NOMO-1 (cell line): ENCODE results near the gene TTC22.
"Not testable (repeated sequence)": the region's sequence is repeated elsewhere in the genome, so short reads cannot be mapped to it uniquely, and the experiment has no call there.

Source experiments
- DNase-seq, 2 experiments: peaks; one replicate each; lab custom pipeline; 2025; ENCODE audit not compliant: unreplicated experiment in 2 of 2; lab: John Stamatoyannopoulos, UW

TTC22 gene

DNA sequence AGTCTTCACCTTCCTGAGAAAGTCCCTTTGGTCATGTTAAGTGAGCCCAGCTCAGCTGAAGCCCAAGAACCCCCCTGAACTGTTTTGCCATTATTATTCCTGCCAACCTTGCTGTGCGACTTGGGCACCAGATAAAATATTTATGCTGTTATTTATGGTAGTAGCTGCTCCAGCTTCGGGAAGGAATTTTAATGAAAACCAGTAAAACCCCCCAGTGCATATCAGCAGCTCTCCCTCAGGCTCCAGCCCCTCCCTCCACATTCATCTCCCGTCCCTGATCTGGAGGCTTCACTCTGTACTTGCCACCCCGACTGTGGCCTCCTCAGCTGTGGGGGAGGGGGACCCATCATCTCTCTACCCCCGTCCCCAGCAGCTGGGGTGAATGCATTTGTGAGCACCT is 12.7 kb downstream of the TTC22 start:
- DNase-seq, result no peak

DNA sequence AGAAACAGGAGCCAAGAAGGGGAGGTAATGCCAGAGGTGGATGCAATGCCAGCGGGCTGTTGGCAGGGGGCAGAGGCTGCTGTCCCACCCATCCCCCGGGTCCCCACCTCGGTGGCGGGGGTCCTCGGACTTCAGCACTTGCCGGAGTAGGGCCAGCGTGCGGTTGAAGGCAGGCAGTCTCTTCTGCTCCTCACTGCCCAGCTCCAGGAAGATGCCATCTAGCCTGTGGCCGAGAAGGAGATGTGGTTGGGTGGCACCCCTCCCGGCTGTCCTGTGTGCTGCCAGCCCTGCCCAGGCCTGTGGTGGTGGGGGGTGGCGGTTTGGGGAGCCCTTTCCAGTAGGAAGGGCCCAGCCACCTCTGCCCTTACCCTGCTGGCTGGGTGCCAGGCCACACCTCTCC is 13.5 kb downstream of the TTC22 start:
- no peak for DNase-seq

DNA sequence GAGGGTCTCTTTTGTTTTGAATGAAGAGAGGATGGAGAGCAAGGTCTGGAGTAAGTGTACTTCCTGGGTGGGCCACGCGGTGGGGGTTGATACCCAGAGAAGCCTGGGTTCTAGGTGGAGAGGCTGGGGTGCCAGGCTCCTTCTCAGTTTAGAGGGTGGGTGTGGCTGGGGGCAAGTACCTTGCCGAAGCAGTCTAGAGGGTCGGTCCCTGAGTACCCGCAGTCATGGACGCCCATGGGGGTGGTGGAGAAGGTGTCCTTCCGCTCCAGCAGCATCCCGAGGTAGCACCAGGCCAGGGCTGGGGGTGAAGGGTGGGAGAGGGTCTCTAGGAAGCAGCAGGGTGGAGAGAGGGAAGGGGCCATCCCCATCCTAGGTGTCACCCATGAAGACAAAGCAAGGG is 14.3 kb downstream of the TTC22 start:
- no peak for DNase-seq

DNA sequence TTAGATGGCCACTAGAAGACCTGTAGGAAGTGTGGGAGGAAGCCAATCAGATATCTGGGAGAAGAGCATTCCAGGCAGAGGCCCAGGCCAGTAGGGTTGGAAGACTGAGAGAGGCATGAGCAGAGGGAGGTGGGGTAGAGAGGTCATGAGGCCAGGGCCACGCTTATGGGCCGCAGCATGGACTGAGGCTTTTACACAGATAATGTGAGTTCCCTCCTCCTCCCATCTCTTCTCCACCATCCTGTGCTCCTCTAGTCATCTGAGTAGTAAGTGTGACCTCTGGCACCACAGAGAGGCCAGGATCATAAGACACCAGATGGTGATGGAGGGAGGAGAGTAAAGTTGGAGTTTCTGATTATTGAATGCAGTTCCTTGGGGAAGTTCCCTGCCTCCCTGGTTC is 17.1 kb downstream of the TTC22 start:
- no peak for DNase-seq

DNA sequence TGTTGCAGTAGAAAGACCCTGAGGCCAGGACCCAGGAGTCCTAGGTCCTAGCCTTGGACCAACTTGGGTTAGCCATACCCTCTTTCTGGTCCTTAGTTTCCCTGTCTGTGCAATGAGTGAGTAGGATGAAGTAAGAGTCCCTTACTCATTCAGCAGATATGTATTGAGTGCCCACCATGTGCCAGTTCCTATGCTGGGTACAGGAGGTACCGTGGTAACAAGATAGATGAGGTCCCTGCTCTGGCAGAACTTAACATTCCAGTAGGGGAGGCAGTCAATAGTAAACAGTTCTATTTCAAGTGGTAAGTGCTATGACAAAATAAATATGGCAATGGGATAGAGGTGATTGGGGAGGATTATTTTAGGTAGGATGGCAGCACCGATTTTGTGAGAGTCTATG is 18.5 kb downstream of the TTC22 start:
- DNase-seq, result no peak

DNA sequence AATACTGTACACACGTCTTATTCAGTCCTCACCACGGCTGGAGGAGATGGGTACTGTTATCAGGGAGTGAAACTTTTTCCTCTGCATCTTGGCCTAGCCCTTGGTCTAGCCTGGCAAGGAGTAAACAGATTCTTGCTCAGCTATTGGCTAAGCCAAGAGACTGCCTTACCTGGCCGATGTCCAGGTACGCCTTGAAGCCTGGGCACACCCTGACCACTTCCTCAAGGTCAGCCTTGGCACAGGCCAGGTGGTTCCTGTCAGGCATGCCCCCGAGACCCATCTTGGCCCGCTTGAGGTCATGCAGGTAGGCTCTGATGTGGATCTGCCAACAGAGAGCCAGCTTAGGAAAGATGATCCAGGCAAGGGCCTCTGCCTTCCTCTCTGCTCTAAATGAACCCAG is 19.0 kb downstream of the TTC22 start:
- DNase-seq, result no peak

DNA sequence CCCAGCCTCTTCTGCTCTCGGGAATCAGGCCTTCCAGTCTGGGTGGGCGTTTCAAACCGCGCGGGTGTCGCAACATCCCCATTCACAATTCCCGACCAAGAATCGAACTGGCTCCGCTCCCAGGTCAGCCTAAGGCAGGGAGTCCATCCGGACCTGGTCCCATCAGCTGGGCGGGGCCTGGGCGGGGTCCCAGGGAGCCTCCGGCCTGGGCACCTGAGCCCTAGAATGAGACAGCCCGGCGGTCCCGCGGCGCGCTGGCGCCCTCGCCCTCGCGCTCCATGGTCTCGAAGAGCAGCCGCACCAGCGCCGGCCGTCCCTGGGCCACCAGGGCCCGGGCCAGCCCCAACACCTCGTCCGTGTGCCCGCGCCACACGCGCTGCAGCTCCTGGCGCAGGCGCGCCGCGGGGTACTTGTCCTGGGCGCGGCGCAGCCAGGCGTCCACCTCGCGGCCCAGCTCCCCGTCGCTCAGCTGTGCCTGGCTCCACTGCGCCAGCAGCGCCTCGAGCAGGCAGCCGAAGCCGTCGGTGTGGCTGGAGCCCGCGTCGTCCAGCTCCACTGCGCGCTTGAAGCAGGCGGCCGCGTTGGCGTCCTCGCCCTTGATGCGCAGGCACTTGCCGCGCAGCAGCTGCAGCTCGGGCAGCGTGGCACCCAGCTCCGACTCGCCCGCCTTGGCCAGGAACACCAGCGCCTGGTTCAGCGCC is 19.9 kb downstream of the TTC22 start:
- DNase-seq, result no peak

DNA sequence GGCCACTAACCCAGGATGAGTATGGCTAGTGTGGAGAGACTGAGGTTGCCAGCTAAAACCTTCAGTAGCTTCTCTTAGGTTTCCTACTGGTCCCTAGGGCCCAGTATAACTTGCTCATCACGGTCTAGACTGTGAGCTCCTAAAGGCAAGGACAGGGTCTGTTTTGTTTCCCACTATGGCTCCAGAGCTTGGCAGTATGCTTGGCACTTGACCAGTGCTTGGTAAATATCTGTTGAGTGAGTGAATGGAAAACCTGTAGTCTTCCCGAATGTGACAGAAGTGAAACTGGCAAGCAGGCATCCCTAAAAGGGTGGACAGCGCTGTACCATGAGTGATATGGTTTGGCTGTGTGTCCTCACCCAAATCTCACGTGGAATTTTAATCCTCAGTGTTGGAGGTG is 23.7 kb downstream of the TTC22 start:
- DNase-seq, result no peak

DNA sequence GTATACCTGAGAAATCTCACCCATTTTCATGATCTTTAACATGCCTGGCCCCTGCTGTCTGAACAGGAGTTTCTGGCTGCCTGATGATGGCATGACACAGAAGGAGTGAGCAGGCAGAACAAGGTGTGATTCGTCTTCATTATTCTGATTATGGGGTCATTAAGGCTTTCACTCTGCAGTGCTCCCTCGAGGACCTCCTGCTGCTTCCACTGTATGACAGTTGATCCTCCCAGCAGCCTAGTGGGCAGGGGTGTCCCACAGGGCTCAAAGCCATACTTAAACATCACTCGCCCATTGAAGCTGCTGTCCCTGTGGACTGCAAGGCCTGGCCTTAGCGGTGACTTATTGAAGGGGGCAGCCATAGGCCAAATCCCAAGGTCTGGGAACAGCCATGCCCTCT is 24.1 kb downstream of the TTC22 start:
- DNase-seq, result no peak

DNA sequence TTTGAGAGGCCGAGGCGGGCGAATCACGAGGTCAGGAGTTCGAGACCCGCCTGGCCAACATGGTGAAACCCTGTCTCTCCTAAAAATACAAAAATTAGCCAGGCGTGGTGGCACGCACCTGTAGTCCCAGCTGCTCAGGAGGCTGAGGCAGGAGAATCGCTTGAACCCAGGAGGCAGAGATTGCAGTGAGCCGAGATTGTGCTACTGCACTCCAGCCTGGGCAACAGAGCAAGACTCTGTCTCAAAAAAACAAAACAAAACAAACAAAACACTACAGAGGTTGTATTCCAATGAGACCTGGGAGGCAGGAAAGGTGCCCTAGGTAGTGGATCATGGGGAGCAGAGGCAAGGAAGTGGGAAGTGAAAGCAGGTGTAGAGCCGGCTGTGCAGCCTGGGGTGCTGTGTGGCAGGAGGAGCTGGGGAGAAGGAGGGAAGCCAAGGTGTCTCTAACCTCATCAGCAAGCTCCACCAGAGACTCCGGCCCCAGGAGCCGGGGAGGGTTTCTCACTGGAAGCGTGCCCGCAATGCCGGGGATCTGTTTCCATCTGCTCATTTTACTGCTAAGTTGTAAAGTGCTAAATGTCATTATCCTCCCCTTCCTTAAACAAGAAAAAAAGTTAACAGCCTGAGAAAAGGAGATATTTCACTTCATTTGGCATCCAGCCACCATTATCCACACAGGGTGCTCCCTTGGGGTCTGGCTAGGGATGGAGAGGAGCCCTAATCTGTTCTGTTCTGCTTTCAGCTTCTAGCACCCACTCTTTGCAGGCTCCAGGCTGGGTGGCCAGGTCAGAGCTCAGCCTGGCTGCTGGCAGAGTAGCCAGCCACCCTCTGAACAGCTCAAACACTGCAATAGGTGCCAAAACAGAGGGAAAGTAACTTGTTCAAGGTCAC is 25.0 kb downstream of the TTC22 start:
- DNase-seq, result not testable (repeated sequence)

DNA sequence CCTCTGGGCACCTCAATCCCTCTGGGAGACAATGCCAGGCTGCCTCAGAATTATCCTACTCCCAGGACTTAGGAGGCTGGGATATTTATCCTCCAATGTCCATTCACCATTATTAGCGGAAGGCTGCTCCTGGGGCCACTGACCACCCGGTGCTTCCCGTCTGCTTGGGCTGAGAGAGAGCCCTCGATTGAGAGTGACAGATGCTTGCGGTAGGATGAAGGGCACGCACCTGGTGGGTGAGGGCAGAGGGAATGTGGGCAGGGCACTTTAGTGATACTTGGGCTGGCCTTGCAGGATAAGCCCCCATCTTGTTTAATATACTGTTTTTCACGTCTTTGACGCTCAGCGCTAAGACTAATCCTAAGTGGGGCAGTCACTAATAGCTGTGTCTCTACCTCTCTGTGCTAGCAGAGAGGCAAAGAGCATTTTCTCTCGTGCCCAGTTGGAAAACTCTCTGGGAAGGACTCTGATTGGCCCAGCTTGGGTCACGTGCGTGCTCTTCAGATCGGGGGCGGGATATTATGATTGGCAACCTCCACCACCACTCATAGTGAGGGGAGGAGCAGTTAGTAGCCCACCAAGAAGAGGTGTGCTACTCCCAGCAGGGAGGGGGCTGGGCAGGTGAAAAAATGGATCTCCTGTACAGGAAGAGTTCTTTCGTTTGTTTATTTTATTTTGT is 26.2 kb downstream of the TTC22 start:
- no peak for DNase-seq

DNA sequence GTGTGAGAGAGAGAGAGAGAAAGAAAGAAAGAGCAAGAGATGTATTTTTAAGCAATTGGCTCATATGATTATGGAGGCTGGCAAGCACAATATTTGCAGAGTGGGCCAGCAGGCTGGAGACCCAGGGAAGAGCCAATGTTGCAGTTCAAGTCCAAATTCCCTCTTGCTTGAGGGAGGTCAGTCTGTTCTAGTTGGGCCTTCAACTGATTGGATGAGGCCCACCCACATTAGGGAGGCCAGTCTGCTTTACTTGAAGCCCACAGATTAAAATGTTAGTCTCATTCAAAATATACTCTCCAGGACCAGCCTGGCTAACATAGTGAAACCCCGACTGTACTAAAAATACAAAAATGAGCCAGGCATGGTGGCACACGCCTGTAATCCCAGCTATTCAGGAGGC is 28.2 kb downstream of the TTC22 start:
- no peak for DNase-seq

DNA sequence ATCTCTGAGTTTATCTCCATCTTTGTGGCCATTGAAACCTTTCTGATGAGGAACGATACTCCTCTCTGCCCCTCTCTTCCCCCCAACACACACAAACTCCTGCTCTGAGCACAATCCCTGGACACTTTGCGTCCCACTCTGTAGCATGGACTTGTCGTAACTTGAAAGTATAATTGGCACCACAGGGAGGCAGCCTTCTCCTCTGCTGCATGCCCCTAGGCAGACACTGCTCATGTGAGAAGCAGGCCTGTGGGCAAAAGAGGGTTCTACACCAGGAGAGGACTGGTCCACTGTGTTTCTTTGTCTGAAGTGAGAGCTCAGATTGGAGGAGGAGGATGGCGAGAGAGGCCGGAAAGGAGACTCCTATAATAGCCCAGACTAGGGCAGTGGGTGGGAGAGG is 33.0 kb downstream of the TTC22 start:
- no peak for DNase-seq

DNA sequence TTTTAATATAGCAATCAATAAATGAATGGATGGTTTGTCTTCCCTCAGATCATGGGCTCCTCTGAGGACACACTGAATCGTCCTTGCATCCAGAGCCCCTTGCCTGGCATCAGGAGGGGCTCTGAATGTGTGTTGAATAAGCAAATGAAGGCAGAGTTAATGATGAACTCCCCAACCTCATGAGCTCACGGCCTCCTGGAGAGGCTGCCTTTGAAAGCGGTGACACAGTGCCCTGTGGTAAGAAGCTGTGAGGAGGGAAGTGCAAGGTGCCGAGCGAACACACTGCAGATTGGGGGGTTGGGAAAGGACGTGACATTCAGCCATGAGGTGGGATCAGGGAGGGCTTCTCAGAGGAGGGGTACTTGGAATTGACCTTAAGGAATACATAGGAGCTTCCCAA is 33.6 kb downstream of the TTC22 start:
- no peak for DNase-seq

DNA sequence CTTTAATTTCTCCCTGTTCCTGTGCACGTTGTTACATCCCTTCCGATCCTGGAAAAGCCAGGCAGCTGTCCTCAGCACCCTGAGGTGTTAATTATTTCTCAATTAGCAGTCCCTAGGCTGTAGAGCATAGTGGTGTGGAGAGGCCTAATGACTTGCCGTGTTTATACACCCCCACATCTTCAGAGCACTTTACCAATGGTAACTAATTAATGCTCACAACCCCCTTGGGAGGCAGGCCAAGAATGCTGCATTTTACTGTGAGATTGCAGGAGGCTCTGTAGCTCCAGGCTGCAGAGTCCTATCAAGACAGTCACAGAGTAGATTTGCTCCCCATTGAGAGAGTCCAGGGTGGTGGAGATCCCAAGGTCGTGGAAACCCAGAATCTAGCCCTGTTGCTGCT is 34.4 kb downstream of the TTC22 start:
- no peak for DNase-seq

DNA sequence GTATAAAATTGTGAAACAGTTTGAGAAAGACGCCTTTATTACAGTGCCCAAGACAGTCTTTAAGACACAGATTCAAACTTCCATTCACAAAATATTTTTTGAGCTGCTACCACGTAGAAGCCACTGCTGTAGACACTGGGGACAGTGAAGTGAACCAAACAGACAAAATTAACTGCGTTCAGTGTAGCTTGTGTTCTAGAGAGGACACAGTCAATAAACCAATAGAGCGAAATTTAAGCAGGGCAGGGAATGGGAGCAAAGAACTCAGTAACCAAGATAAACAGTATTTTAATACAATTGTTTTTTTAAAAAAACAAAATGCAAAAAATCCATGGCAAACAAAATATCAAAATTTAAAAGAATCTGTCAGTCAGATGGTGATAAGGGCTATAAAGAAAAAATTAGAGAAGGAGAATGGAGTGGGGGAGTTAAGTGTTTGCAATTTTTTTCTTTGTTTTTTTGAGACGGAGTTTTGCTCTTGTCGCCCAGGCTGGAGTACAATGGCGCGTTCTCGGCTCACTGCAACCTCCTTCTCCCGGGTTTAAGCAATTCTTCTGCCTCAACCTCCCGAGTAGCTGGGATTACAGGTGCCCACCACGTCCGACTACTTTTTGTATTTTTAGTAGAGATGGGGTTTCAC is 36.1 kb downstream of the TTC22 start:
- DNase-seq, result no peak

DNA sequence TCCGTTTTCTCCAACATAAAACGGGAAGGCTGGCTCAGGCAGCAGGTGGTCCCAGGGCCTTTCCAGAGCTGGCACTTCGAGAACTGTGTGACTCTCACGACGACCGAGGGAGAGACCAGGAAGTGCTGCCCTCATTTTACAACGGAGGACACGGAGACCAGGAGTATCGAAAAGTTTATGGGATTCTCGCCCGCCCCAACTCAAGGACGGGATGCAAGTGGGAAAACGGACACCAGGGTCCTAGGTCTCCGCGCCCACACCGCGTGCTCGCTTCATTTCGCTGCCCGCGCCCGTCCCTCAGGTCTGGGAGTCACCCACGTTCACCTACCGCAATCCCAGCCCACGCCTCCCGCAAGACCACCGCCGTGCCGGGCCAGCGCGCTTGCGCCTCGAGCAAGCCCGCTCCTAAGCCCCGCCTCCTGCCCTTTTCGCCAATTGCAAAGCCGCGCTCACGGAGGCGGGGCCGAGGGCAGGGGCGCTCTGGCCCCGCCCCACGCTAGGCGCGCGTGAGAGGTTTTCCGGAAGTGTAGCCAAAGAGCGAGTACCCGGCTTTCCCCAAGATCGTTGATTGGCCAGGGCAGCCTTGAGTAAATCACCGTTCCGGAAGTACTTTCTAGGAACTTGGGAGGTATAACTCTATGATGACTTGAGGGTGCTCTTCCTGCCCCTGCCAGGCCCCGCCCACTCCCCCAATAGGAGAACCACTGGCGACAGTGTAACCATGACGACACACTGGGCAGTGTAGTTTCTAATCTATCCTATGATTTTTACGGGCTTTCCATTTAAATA is 36.8 kb downstream of the TTC22 start, which contains the start of gene PARS2:
Gene PARS2, minus strand, starts transcription at position 391 of the 789 bp plus-strand sequence. CDS start 5,362 bp downstream, outside the sequence.
- peak; percentile 99 to 100 for DNase-seq

DNA sequence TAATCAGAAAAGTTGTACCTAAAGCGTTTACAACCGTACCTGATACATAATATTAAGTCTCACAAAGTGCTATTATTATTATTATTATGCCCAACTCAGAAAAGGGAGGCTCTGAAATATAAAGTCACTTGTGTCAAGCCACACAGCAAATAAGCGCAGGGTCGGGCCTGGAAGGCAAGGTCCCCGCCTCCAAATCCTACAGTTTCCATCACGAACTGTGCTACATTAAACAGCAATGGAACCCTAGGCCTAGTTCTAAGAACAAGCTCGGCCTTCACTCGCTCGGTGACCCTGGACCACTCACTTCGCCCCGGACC is 37.3 kb downstream of the TTC22 start:
- peak in 1 of 2 experiments; percentile 19 for DNase-seq

DNA sequence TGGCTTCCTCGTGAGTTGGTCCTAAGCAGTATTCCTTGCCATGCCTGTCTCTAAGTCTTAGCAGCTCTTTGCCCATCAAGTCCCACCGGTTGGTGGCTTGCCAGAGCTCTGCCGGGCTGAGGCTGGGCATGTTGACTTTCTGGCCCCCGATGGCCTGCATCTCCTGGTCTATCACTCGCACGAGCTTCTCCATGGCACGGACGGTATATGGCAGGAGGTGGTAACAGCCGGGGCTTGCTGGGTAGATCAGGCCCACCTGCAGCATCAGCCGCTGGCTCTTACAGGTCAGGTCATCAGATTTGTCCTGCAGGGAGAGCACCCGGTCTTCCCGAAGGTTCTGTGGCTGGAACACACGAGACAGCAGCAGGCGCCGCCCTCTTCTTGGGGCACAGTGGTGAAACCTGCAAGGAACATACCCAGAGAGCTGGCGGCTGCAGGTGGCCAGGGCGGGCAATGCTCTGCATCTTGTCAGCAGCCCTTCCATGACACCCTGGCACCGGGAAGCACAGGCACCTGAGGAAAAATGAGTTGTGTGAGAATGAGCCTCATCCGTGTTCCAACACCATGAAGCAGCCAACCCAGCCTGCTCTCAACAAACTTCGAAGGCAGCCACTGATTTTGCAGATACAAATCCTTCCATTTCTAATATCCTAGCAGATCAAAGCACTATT is 42.3 kb downstream of the TTC22 start:
- no peak for DNase-seq

DNA sequence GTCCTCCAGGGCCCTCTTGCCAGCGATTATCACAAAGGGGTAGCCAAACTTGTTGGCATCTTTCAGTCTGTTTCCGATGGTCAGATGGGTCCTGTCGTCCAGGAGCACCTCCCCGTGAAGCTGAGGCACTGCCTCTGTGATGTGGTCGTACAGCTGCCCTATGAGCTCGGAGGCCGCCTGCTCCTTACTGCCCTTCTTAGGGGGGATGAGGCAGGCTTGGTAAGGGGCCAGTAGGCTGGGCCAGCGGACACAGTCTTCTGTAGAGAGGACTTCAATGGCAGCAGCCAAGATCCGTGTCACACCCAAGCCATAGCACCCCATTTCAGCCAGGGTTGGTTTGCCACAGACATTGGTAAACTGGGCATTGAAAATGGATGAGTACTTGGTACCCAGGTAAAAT is 43.3 kb downstream of the TTC22 start:
- DNase-seq, result no peak
